HG03159 (cell line): ENCODE results near the gene DISP2.
A peak's percentile ranks its signal among the peaks of the same experiment; 100 is the strongest.

Experiments
- ATAC-seq: cut with Tn5 transposase; IDR thresholded peaks from one replicate; pipeline ENCODE4 v1.9.1; 2021; ENCODE audit warnings: mild to moderate bottlenecking, moderate library complexity; ENCODE audit not compliant: unreplicated experiment

The DISP2 gene

GRCh38 chr15:40358471-40359353 is 693 bp downstream of the DISP2 start:
- ATAC-seq: peak; percentile 11

DNA sequence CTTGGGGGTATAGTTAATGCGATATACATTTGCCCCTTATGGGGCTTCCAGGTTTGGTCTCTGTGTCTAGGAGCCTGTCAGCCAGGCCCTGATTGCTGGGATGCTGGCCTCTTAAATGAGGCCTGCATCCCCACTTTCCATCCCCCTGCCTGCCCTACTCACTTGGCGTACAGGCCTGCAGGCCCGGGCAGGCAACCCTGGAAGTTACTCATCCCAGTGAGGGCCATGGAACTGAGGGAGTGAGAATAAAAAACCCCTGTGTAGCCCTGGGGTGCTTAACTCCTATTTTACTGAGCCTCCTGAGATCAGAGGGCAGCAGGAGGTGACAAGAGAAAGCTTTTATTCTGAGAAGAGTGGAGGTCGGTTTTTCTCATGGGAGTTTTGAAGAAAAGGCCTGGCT is 2.0 kb downstream of the DISP2 start:
- no peak for ATAC-seq

DNA sequence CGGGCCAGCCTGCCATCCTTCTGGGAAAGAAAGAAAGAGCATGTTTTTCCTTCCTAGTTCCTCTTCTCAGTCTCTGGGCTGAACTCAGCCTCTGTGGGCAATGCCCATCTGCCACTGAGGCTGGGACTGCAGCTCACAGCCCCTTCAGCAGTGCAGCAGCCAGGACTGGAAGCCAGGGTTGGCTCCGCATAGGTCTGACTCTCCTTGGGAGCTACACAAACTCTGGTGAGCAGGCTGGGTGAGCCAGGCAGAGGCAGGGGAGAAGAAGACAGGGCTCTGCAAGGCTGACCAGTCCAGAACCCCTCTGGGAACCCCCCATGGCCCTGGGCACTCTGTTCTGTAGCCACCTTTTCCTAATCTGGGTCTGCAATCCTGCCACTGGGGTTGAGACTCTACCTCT is 3.6 kb downstream of the DISP2 start:
- ATAC-seq: no peak

GRCh38 chr15:40363611-40364010 is 5.6 kb downstream of the DISP2 start:
- ATAC-seq: no peak

GRCh38 chr15:40364251-40364650 is 6.2 kb downstream of the DISP2 start:
- ATAC-seq: no peak

DNA sequence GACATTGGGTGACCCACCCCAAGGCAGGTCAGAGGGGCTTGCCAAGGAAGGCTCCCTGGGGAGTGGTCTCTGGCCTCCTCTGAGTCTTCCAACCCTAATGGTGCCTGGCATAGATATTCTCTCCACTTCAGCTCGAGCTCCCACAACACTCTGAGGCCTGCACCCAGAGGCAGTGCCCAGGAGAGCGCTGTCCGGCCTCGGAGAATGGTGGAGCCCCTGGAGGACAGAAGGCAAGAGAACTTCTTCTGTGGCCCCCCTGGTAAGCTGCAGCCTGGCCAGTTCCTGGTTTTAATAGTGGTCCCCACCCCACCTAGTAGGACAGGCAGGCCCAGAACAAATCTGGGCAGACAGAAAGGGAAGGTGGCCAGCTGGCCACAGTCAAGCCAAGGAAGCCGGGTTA is 7.0 kb downstream of the DISP2 start:
- no peak for ATAC-seq

GRCh38 chr15:40365624-40366456 is 7.8 kb downstream of the DISP2 start:
- no peak for ATAC-seq

- ATAC-seq: no peak
Measured at GRCh38 chr15:40366457-40367370, 8.7 kb downstream of the DISP2 start.

- no peak for ATAC-seq
Measured at GRCh38 chr15:40367371-40367685, 9.3 kb downstream of the DISP2 start.

- ATAC-seq: peak; percentile 78
Measured at GRCh38 chr15:40367686-40368611, 9.9 kb downstream of the DISP2 start.

DNA sequence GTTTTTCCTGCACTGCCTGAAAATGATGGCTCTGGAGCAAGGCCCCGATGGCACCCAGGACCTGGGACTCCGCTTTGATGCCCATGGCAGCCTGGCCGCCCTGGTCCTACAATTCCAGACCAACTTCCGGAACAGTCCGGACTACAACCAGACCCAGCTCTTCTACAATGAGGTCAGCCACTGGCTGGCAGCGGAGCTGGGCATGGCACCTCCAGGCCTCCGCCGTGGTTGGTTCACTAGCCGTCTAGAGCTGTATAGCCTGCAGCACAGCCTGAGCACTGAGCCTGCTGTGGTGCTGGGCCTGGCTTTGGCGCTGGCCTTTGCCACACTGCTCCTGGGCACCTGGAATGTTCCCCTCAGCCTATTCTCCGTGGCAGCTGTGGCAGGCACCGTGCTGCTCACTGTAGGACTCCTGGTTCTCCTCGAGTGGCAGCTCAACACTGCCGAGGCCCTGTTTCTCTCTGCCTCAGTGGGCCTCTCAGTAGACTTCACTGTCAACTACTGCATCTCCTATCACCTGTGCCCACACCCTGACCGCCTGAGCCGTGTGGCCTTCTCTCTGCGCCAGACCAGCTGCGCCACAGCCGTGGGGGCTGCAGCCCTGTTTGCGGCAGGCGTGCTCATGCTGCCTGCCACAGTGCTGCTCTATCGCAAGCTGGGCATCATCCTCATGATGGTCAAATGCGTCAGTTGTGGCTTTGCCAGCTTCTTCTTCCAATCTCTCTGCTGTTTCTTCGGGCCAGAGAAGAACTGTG is 10.9 kb downstream of the DISP2 start:
- no peak for ATAC-seq

- no peak for ATAC-seq
Measured at GRCh38 chr15:40369474-40369869, 11.5 kb downstream of the DISP2 start.

GRCh38 chr15:40369971-40370370 is 12.0 kb downstream of the DISP2 start:
- ATAC-seq: no peak

- ATAC-seq: no peak
Measured at GRCh38 chr15:40372981-40373380, 15.0 kb downstream of the DISP2 start.

- ATAC-seq: no peak
Measured at GRCh38 chr15:40377606-40378005, 19.6 kb downstream of the DISP2 start.

GRCh38 chr15:40379374-40379773 is 21.4 kb downstream of the DISP2 start:
- ATAC-seq: no peak

- ATAC-seq: no peak
Measured at GRCh38 chr15:40379853-40380252, 21.8 kb downstream of the DISP2 start.

- ATAC-seq: no peak
Measured at GRCh38 chr15:40380636-40381035, 22.6 kb downstream of the DISP2 start.

DNA sequence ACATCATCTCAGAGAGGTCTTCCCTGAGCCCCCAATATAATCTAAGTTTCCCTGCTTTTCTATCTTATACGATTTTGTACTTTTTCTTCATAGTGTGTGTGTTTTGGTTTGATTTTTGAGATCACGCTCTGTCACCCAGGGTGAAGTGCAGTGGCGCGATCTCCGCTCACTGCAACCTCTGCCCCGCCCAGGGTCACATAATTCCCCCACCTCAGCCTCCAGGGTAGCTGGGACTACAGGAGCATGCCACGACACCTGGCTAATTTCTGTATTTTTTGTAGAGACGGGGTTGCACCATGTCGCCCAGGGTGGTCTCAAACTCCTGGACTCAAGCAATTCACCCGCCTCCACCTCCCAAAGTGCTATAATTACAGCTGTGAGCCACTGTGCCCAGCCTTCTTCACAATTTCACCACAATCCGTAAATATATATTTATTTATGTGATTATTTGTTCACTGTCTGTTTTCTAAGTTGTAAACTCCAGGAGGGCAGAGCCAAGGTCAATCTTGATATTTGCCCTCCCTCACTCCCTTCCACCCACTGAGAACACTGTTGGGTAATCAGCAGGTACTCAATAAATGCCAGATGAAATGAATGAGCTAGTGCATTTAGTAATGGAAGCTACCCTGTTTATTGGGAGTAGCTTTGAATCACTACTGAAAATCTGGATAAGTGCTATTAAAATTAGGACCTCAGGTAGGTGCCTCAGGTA is 24.0 kb downstream of the DISP2 start:
- ATAC-seq: no peak
